Trophoblast cell (in vitro differentiated cells and primary cell): ENCODE measurements around the gene PPFIA2.

Experiments
- DNase-seq, 2 donors: peaks; one replicate each; pipeline ENCODE4 v3.0.0-alpha.2; 2016
- H2AFZ ChIP-seq: 2 replicates; pipeline ENCODE4 v1.6.1; 2013; ENCODE audit warnings: low read length, moderate library complexity, mild to moderate bottlenecking; ENCODE audit not compliant: insufficient read depth, poor library complexity
- H2AK5ac ChIP-seq: 2 replicates; pipeline ENCODE4 v1.6.1; 2013; ENCODE audit warnings: mild to moderate bottlenecking, low read length
- H2BK120ac ChIP-seq: 2 replicates; pipeline ENCODE4 v1.6.1; 2013; ENCODE audit warnings: low read length, mild to moderate bottlenecking, moderate library complexity; ENCODE audit not compliant: insufficient read depth, poor library complexity
- H2BK12ac ChIP-seq: 2 replicates; pipeline ENCODE4 v1.6.1; 2013; ENCODE audit warnings: mild to moderate bottlenecking, low read length, moderate library complexity
- H2BK5ac ChIP-seq: 2 replicates; pipeline ENCODE4 v1.6.1; 2013; ENCODE audit warnings: low read length, low read depth, moderate library complexity, mild to moderate bottlenecking; ENCODE audit not compliant: poor library complexity
- H3K14ac ChIP-seq: 2 replicates; pipeline ENCODE4 v1.6.1; 2013; ENCODE audit warnings: mild to moderate bottlenecking, low read length
- H3K18ac ChIP-seq: 2 replicates; pipeline ENCODE4 v1.6.1; 2013; ENCODE audit warnings: mild to moderate bottlenecking, low read length
- H3K23ac ChIP-seq: 2 replicates; pipeline ENCODE4 v1.6.1; 2013; ENCODE audit warnings: low read length
- H3K27ac ChIP-seq: 2 replicates; pipeline ENCODE4 v1.5.1; 2013; ENCODE audit warnings: low read depth, mild to moderate bottlenecking, inconsistent platforms, low read length, moderate library complexity
- H3K27me3 ChIP-seq: 2 replicates; pipeline ENCODE4 v1.6.1; 2013; ENCODE audit warnings: inconsistent platforms, mild to moderate bottlenecking, low read length, moderate library complexity; ENCODE audit not compliant: insufficient read depth
- H3K36me3 ChIP-seq, 2 experiments: 1 replicate in 1 of 2; 2 replicates in 1 of 2; pipeline ENCODE4 v1.6.1; 2013; ENCODE audit warnings: low read length in 2 of 2, mild to moderate bottlenecking in 2 of 2, moderate library complexity in 1 of 2; ENCODE audit not compliant: insufficient read depth in 2 of 2, control insufficient read depth in 1 of 2
- H3K4ac ChIP-seq: 2 replicates; pipeline ENCODE4 v1.6.1; 2013; ENCODE audit warnings: low read depth, mild to moderate bottlenecking, low read length, moderate library complexity
- H3K4me1 ChIP-seq, 2 experiments: 1 replicate in 1 of 2; 2 replicates in 1 of 2; pipeline ENCODE4 v1.6.1; 2013; ENCODE audit warnings: low read length in 2 of 2, mild to moderate bottlenecking in 2 of 2, moderate library complexity in 1 of 2; ENCODE audit not compliant: insufficient read depth in 2 of 2, control insufficient read depth in 1 of 2
- H3K4me2 ChIP-seq: 2 replicates; pipeline ENCODE4 v1.6.1; 2013; ENCODE audit warnings: inconsistent platforms, mild to moderate bottlenecking, low read length, moderate library complexity
- H3K4me3 ChIP-seq: 2 replicates; pipeline ENCODE4 v1.5.1; 2013; ENCODE audit warnings: mild to moderate bottlenecking, low read depth, low read length, inconsistent platforms
- H3K79me1 ChIP-seq: one replicate; pipeline ENCODE4 v1.6.1; 2013; ENCODE audit warnings: low read length
- H3K79me2 ChIP-seq: 2 replicates; pipeline ENCODE4 v1.6.1; 2013; ENCODE audit warnings: low read length, mild to moderate bottlenecking; ENCODE audit not compliant: control insufficient read depth, insufficient read depth, poor library complexity
- H3K9ac ChIP-seq: 2 replicates; pipeline ENCODE4 v1.6.1; 2013; ENCODE audit warnings: mild to moderate bottlenecking, low read length
- H3K9me3 ChIP-seq: 2 replicates; pipeline ENCODE4 v1.6.1; 2013; ENCODE audit warnings: low read depth, mild to moderate bottlenecking, control low read depth, inconsistent platforms, low read length; ENCODE audit not compliant: insufficient read depth
- H4K12ac ChIP-seq: 2 replicates; pipeline ENCODE4 v1.6.1; 2013; ENCODE audit warnings: low read depth, mild to moderate bottlenecking, low read length, moderate library complexity
- H4K8ac ChIP-seq: 2 replicates; pipeline ENCODE4 v1.6.1; 2013; ENCODE audit warnings: low read depth, mild to moderate bottlenecking, low read length, moderate library complexity
- H4K91ac ChIP-seq: one replicate; pipeline ENCODE4 v1.6.1; 2013; ENCODE audit warnings: low read depth, mild to moderate bottlenecking, low read length, moderate library complexity
- WGBS: extraction: QIAGEN DNeasy Blood & Tissue Kit; methylation state at CpG from one replicate; pipeline ENCODE4 v1.1.7; 2013; ENCODE audit warnings: missing lambda C conversion rate; ENCODE audit not compliant: insufficient read length, insufficient coverage; ENCODE audit errors: extremely low coverage; 5-methylcytosine and 5-hydroxymethylcytosine counted together

PPFIA2 gene

GRCh38 chr12:81543621-81544139 lies 215.5 kb downstream of the PPFIA2 start:
- no peak overlapping the region for H3K9ac ChIP-seq
- H4K8ac ChIP-seq, result no peak overlapping the region
- H3K4me3 ChIP-seq, result no peak overlapping the region
- H3K79me2 ChIP-seq, result no peaks in the 10 kb centered on the region
- H2AFZ ChIP-seq, result no peak overlapping the region
- H3K14ac ChIP-seq, result no peak overlapping the region
- H3K79me1 ChIP-seq, result no peaks in the 10 kb centered on the region
- H4K12ac ChIP-seq, result no peak overlapping the region
- no peak overlapping the region for H3K4me2 ChIP-seq
- no peak overlapping the region for H2BK12ac ChIP-seq
- H3K23ac ChIP-seq, result no peak overlapping the region
- H3K9me3 ChIP-seq, result no peaks in the 10 kb centered on the region
- no peak overlapping the region for H2BK120ac ChIP-seq
- H2BK5ac ChIP-seq, result no peak overlapping the region
- H4K91ac ChIP-seq, result no peak overlapping the region
- H3K27me3 ChIP-seq, result no peaks in the 10 kb centered on the region
- no peak overlapping the region for H3K27ac ChIP-seq
- no peak for DNase-seq
- H3K4me1 ChIP-seq, result no peaks in the 10 kb centered on the region
- H3K4ac ChIP-seq, result no peak overlapping the region
- no peak overlapping the region for H3K18ac ChIP-seq
- no CpG with 5 or more reads among the region's 4 CpGs for WGBS
- no peak overlapping the region for H2AK5ac ChIP-seq
- H3K36me3 ChIP-seq, result no peaks in the 10 kb centered on the region

GRCh38 chr12:81542065-81543010 lies 216.8 kb downstream of the PPFIA2 start:
- H3K79me1 ChIP-seq, result no peaks in the 10 kb centered on the region
- no peak overlapping the region for H3K4me3 ChIP-seq
- no peaks in the 10 kb centered on the region for H3K4me1 ChIP-seq
- H3K27me3 ChIP-seq, result no peaks in the 10 kb centered on the region
- H2BK12ac ChIP-seq, result no peak overlapping the region
- no peak overlapping the region for H3K14ac ChIP-seq
- H3K79me2 ChIP-seq, result no peaks in the 10 kb centered on the region
- H2BK5ac ChIP-seq, result no peak overlapping the region
- no peak overlapping the region for H4K8ac ChIP-seq
- no peak overlapping the region for H3K27ac ChIP-seq
- H3K9ac ChIP-seq, result no peak overlapping the region
- no CpG with 5 or more reads among the region's 4 CpGs for WGBS
- H2BK120ac ChIP-seq, result no peak overlapping the region
- no peak overlapping the region for H4K91ac ChIP-seq
- no peak overlapping the region for H2AK5ac ChIP-seq
- no peak overlapping the region for H3K4me2 ChIP-seq
- H3K18ac ChIP-seq, result no peak overlapping the region
- H2AFZ ChIP-seq, result no peak overlapping the region
- DNase-seq, result no peak
- H3K23ac ChIP-seq, result no peak overlapping the region
- H3K4ac ChIP-seq, result no peak overlapping the region
- no peaks in the 10 kb centered on the region for H3K9me3 ChIP-seq
- H3K36me3 ChIP-seq, result no peaks in the 10 kb centered on the region
- H4K12ac ChIP-seq, result no peak overlapping the region

GRCh38 chr12:81541121-81541520 lies 218.0 kb downstream of the PPFIA2 start:
- no peaks in the 10 kb centered on the region for H3K79me1 ChIP-seq
- no peaks in the 10 kb centered on the region for H3K27me3 ChIP-seq
- H3K4ac ChIP-seq, result no peak overlapping the region
- DNase-seq, result no peak
- no peak overlapping the region for H2AFZ ChIP-seq
- H4K8ac ChIP-seq, result no peak overlapping the region
- H2BK120ac ChIP-seq, result no peak overlapping the region
- no peaks in the 10 kb centered on the region for H3K4me1 ChIP-seq
- no peak overlapping the region for H4K12ac ChIP-seq
- H2BK5ac ChIP-seq, result no peak overlapping the region
- no peak overlapping the region for H3K4me2 ChIP-seq
- no peaks in the 10 kb centered on the region for H3K9me3 ChIP-seq
- no peak overlapping the region for H3K9ac ChIP-seq
- H3K4me3 ChIP-seq, result no peak overlapping the region
- no peaks in the 10 kb centered on the region for H3K36me3 ChIP-seq
- no peaks in the 10 kb centered on the region for H3K79me2 ChIP-seq
- no peak overlapping the region for H2BK12ac ChIP-seq
- no peak overlapping the region for H3K18ac ChIP-seq
- H3K27ac ChIP-seq, result no peak overlapping the region
- no peak overlapping the region for H2AK5ac ChIP-seq
- no peak overlapping the region for H4K91ac ChIP-seq
- no peak overlapping the region for H3K23ac ChIP-seq
- no peak overlapping the region for H3K14ac ChIP-seq

GRCh38 chr12:81539279-81539678 lies 219.9 kb downstream of the PPFIA2 start:
- H3K4me2 ChIP-seq, result no peak overlapping the region
- no CpG with 5 or more reads among the region's 3 CpGs for WGBS
- H3K27me3 ChIP-seq, result no peaks in the 10 kb centered on the region
- no peak overlapping the region for H2BK12ac ChIP-seq
- no peak overlapping the region for H4K12ac ChIP-seq
- no peak overlapping the region for H3K23ac ChIP-seq
- no peak overlapping the region for H3K4me3 ChIP-seq
- no peaks in the 10 kb centered on the region for H3K79me1 ChIP-seq
- DNase-seq, result no peak
- no peak overlapping the region for H2BK5ac ChIP-seq
- H2BK120ac ChIP-seq, result no peak overlapping the region
- no peak overlapping the region for H3K9ac ChIP-seq
- H2AK5ac ChIP-seq, result no peak overlapping the region
- H4K8ac ChIP-seq, result no peak overlapping the region
- no peak overlapping the region for H4K91ac ChIP-seq
- no peak overlapping the region for H3K14ac ChIP-seq
- H3K4me1 ChIP-seq, result no peaks in the 10 kb centered on the region
- H3K79me2 ChIP-seq, result no peaks in the 10 kb centered on the region
- H3K9me3 ChIP-seq, result no peaks in the 10 kb centered on the region
- no peak overlapping the region for H3K4ac ChIP-seq
- H3K27ac ChIP-seq, result no peak overlapping the region
- H2AFZ ChIP-seq, result no peak overlapping the region
- H3K18ac ChIP-seq, result no peak overlapping the region
- H3K36me3 ChIP-seq, result no peaks in the 10 kb centered on the region
